ENCODE results near the gene RNU1-3.
"Not testable (repeated sequence)": the region's sequence is repeated elsewhere in the genome, so short reads cannot be mapped to it uniquely, and the experiment has no call there.

GRCh38 chr1:16696507-16697150, 29.9 kb upstream of the RNU1-3 start:
- not testable (repeated sequence) for TF ChIP-seq EZH2 (IDR thresholded peaks at IDR 0.05; ENCODE audit: insufficient read depth, poor library complexity, severe bottlenecking); EZH2phosphoT487 (IDR thresholded peaks at IDR 0.05; ENCODE audit: insufficient read depth, low read depth)
